Activated gamma-delta T cell treated with Interleukin-2 at 50 U/mL for 16 hours (primary cell): ENCODE measurements around the gene TGFBR2.
A peak's percentile ranks its signal among the peaks of the same experiment; 100 is the strongest.

Experiments used
- DNase-seq: peaks from one replicate; pipeline ENCODE4 v3.0.0-alpha.2; 2020

TGFBR2 gene

DNA sequence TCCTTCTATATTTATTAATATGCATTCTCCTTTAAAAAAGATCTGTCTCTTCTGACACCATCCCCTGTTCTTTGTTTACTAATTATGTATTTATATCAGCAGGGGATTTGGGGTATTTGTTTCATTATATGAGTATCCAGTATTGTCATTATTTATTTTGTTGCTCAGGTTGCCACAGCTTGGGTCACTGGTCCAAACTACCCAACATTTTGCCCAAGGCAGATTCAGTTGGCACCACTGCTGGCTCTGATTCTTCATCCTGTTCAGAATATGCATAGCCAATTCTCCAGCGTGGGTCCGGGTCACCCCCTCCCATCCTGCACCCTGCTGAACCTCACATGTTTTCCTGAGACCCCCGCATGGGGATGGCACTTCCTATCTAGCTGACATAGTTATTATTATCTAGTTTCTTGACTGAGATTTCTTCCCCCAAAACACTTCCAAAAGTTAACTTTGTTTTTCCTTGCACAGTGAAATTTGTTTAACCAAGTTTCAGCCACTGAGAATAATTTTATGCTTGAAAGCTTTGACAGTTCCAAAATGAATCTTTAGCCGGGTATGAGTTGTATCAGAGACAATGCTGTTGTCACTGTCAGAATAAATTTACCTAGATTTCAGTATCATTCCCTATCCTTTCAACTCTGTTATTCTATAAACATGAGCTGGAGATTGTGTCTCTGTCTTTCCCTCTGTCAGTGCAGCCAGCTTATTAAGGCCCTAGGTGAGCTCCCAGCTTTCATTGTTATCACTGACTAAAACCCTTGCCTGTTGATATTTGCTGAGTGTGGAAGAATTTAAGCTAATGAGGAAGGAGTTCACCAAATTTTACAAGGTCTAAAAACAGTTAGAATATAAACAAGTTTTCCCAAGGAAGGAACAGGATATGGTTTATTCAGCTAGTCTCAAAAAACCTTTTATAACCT is 70.3 kb downstream of the TGFBR2 start:
- DNase-seq: no peak

DNA sequence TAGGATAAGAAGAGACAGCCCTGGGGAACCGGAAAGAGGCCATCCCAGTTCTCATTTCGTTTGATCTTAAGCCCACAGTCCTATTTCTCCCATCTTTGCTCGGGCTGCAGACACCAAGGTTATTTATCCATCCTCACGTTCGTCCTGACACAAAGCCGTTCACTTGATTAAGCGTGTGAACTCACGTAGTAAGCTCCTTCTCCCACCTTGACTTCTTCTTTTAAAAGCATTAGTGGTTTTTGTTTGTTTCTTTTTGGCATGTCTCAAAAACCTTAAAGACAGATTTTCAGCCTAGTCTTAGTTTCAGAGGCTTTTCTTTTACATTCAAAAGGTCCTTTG is 70.9 kb downstream of the TGFBR2 start:
- no peak for DNase-seq

DNA sequence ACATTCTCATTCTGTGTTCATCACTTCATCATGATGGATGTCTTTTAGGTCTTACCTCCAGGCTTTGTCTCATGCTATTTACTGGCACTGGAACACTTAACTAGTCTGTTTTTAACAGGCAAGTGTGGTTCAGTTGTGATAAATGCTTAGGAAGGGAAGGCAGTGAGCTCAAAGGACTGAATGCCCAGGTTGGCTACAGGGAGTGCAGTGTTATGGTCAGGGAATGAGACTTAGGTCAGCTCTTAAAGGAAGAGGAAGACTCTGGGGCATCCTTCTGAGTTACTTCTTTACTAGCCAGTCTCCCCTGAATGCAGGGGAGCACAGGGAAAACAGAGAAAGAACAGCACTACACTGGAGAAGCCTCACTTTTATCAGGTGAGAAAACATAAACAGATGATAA is 72.6 kb downstream of the TGFBR2 start:
- DNase-seq: no peak

DNA sequence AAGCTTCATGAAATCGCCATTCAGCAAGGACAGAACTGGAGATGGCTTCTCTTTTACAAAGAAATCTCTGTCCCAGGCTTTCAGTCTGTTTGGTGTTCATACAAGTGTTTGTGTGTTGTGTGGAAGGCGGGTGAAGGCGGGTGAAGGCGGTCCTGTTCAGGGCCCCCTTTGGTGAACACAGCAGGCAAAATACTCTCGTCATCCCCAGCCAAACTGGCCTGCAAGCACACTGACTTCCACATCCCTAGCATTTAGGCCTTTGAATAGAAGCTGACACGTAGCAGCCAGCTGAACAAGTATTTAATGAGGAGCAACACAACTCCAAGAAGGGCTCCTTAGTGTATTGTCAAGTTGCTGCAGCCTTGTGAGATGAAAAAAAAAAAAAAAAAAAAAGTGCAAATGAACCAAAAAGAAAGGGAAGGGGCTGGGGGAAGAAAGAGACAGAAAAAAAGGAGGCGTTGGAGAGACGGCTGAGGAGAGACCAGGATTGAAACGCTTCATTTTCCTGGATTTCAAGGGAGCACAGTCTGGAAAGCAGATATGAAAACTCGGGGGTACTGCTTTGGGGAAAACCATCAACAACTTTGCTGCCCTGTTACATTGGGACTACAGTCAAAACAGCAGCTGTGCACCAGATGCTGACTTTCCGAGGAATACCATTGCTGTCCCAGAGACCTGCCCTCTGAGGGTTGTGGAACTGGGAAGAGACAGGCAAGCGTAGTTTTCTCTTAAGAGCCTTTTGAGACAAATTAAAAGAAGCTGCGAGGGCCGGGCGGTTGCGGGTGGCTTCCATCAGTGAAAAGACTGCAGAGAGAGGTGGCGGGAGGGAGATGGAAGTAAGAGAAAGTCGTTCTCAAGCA is 74.6 kb downstream of the TGFBR2 start:
- DNase-seq: no peak

DNA sequence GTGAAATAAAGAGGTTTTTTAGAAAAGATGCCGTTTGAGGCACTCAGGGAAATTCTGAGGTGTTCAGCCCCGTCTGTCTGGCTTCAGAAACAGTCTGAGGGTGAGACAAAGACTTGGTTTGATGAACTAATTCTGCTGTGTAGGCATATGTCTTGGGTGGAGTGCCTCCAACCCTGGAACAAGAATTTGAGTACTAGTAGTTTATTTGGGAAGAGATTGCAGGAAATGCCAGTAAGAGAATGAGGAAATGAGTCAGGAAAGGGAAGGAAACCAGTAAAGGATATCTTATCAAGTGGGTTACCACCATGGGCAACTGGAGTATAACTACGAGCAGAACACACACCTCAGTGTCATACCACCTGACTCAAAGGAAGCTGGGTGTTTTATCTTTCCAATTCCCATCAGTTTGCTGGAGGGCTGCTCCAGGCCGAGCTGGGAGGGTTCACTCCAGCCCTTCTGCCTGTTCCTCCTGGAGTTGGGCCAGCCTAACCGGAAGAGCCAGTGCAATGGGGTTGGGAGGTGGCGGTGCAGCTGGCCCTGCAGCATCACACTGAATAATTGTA is 75.3 kb downstream of the TGFBR2 start:
- DNase-seq: no peak

DNA sequence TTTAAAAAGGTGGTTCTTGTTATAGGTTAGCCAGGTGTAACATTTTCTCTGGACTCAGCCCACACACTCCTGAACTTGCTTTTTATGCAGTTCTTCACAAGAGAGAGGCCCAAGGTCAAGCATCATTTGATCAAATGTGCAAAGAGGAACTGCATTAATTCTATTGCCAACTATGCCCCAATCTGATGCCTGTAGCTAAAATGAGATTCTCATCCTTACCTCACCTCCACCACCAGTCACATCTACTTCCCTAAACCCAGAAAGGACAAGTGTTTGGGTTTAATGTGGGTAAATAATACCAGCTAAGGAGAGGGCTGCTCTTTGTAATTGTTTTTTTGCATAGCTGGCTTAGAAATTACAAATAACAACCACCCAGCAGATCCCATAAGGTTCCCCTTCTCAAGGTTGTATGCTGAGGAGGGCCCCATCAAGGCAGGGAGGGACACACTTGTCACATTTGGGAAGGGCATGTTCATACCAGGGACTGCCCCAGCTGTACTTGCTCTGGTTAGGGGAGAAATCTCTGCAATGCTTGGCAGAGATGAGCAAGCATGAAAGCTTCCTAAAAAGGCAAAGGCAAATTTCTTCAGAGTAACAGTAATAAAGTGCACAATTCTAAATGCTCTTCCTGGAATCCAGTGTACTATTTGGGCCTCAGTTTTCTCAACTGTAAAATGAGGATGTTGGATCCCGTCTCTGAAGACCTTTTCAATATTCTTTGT is 76.2 kb downstream of the TGFBR2 start:
- no peak for DNase-seq

DNA sequence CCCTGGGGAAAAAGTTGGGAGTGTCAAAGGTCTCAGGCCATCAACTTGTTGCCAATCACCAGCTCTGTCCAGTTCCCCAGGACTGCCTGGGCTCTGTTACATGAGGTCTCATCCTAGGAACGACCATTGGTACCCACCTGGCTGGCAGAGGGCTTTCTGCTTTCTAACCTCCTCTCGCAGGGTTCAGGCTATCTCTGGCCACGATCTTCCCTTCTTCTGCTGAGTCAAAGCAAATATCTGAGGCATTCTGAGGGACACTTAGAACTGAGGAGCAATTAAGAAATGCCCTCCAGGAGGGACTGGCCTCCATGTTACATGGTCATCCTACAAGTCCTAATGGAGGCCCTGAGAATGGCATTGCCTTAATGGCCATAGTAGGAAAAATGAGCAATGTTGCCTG is 77.4 kb downstream of the TGFBR2 start:
- no peak for DNase-seq

DNA sequence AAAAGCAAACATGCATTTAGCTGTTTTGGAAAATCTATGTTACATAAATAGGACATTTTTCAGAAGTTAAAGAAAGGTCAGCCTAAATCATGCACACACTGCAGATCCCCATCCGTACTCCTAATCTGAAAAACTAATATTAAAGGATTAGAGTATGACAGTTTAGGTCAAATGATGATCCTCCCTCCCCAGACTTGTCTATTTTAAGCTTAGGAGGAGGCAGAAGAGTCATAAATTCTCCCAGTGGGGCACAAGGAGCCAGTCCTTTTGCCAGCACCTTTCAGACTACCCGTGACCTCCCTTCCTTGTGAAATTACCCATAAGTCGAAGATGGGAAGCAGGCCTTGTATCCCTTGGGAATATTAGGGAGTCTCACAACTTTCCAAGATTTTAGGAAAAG is 78.0 kb downstream of the TGFBR2 start:
- no peak for DNase-seq

DNA sequence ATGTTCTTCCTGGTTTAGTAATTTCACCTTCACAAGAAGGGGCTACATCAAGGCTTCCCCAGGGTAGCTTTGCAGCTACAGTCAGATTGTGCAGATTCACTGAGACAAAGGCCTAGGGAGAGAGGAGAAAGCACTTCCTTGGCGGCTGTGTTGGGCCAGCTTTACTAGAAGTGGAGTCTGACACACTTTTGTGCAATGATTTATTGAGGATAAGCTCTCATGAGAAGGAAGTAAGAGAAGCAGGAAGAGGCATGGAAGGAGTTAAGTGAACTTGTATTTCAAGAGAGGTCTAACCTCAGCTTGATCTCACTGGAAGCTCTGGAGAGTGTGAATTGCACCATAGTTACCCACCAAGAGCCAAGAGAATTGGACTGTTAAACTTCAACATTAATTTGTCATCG is 78.9 kb downstream of the TGFBR2 start:
- DNase-seq: no peak

DNA sequence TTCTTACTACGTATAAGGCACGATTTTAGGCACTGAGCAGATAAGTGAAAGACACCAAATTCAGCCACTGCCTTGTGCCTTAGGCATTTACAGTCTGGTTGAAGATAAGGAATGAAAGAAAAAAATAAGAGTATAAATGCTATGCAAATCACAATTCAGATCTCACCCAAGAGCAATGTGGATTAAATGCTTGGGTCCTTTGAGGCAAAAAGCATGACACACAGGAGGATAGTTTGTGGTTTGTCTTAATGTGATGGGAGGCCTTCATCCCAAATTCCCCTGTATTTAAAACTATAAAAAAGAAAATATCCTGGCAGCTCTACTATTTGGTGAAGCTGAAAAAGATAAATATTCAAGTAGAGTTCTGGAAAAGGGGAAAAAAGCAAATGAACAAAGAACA is 79.8 kb downstream of the TGFBR2 start:
- DNase-seq: no peak

DNA sequence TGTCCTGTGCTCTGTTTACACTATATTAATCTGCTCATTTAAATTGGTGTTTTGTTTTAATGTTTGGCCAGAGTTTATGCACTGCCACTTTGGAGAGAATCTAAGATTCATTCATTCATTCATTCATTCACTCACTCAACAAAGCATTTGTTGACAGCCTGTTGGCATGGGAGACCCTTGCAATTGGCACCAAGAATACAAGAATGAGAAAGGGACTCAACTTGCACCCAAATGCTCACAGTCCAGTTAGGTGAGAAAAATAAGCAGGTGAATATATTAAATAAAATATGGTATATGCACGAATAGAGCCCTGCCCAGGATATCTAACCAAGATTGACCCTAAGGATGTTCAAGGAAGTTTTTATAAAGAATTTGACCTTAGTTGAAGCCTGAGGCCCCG is 80.4 kb downstream of the TGFBR2 start:
- no peak for DNase-seq

DNA sequence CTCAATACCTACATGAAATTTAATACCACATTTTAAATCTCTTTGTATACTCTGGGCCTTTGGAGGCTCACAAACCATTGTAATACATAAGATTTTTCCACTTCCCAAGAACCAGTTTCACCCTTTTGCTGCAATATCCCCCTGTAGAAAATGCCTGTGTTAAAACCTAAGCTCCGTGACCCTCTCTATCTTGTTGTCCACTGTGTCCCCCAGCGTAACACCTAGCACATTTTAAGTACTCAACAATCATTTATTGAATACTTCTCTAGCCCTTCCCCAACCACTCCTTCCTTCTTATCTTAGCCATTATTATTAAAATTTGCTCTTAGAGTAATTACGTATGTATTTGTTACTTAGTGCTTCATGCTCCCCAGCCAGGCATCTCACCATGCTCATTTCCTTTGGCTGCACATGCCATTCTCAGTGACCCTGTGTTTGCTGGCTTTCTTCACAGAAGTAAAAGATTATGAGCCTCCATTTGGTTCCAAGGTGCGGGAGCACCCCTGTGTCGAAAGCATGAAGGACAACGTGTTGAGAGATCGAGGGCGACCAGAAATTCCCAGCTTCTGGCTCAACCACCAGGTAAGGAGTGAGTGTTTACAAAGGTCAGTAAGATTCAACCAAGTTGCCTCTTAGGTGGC is 81.6 kb downstream of the TGFBR2 start:
- DNase-seq: no peak

DNA sequence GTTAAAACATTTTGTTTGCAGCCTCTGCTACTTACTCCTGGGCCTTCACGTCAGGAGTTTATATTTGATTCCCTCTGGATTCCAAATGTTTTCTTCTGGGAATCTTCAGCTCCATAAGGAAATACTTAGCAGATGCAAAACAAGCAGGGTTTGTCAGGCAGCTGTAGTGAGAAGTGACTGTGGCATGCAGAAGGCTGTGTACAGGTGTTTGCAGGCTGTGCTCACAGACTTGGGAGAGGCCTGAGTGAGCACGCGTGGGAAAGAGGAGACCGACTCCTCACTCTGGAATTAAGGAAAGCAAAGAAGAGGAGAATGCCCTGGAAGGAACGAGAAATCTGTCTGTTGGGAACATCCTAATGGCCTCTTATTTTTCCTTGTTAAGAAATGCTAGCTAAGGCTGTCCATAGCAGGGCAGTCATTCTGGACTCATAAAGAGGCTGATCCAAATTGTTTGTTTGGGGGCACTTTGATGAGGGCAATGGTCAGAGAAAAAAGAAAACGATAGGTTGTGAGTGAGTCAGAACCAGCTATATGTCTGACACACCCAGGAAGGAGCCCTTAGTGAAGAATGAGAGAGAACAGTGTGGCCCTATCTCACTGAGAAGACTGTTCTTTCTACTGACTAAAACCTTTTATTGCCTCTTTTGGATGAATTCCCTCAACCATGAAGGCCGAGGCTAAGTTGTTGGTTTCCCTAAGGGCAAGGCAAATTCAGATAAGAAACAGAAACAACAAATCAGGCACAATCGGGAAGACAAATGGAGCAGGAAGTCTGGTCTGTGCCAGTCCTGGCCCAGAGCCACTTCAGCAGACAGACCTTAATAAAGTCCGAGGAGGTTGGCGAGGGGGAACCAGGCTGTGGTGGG is 82.6 kb downstream of the TGFBR2 start:
- no peak for DNase-seq

DNA sequence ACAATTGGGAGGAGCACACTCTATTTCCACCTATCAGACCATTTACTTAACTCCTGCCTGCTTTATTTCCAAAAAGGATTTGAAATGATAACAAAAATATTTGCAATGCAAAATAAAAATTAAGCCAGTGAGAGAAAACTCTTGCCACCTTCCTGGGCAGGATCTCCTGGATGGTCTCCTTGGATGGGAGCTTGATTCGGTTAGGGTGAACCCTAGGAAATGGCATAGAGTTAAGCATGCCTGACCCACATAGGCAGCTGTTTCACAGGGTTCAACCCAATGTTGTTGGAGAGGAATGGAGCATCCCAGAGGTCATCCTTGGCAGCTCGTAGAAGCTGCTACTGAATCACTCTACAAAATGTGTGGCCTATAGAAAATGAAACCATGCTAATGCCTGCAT is 83.8 kb downstream of the TGFBR2 start:
- no peak for DNase-seq

DNA sequence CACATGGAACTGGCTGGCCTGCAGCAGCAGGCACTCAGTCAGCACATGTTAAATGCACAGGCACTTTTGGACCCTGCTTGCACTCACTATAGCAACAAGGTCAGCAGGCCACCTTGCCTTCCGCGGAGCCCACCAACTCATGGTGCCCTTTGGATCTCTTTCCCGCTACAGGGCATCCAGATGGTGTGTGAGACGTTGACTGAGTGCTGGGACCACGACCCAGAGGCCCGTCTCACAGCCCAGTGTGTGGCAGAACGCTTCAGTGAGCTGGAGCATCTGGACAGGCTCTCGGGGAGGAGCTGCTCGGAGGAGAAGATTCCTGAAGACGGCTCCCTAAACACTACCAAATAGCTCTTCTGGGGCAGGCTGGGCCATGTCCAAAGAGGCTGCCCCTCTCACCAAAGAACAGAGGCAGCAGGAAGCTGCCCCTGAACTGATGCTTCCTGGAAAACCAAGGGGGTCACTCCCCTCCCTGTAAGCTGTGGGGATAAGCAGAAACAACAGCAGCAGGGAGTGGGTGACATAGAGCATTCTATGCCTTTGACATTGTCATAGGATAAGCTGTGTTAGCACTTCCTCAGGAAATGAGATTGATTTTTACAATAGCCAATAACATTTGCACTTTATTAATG is 85.0 kb downstream of the TGFBR2 start:
- no peak for DNase-seq

DNA sequence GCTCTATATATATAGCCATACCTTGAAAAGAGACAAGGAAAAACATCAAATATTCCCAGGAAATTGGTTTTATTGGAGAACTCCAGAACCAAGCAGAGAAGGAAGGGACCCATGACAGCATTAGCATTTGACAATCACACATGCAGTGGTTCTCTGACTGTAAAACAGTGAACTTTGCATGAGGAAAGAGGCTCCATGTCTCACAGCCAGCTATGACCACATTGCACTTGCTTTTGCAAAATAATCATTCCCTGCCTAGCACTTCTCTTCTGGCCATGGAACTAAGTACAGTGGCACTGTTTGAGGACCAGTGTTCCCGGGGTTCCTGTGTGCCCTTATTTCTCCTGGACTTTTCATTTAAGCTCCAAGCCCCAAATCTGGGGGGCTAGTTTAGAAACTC is 85.5 kb downstream of the TGFBR2 start:
- no peak for DNase-seq

DNA sequence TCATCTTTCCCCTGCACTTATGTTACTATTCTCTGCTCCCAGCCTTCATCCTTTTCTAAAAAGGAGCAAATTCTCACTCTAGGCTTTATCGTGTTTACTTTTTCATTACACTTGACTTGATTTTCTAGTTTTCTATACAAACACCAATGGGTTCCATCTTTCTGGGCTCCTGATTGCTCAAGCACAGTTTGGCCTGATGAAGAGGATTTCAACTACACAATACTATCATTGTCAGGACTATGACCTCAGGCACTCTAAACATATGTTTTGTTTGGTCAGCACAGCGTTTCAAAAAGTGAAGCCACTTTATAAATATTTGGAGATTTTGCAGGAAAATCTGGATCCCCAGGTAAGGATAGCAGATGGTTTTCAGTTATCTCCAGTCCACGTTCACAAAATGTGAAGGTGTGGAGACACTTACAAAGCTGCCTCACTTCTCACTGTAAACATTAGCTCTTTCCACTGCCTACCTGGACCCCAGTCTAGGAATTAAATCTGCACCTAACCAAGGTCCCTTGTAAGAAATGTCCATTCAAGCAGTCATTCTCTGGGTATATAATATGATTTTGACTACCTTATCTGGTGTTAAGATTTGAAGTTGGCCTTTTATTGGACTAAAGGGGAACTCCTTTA is 86.2 kb downstream of the TGFBR2 start:
- no peak for DNase-seq

DNA sequence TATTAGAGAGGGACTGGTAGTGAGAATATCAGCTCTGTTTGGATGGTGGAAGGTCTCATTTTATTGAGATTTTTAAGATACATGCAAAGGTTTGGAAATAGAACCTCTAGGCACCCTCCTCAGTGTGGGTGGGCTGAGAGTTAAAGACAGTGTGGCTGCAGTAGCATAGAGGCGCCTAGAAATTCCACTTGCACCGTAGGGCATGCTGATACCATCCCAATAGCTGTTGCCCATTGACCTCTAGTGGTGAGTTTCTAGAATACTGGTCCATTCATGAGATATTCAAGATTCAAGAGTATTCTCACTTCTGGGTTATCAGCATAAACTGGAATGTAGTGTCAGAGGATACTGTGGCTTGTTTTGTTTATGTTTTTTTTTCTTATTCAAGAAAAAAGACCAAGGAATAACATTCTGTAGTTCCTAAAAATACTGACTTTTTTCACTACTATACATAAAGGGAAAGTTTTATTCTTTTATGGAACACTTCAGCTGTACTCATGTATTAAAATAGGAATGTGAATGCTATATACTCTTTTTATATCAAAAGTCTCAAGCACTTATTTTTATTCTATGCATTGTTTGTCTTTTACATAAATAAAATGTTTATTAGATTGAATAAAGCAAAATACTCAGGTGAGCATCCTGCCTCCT is 87.2 kb downstream of the TGFBR2 start:
- DNase-seq: peak; percentile 37

DNA sequence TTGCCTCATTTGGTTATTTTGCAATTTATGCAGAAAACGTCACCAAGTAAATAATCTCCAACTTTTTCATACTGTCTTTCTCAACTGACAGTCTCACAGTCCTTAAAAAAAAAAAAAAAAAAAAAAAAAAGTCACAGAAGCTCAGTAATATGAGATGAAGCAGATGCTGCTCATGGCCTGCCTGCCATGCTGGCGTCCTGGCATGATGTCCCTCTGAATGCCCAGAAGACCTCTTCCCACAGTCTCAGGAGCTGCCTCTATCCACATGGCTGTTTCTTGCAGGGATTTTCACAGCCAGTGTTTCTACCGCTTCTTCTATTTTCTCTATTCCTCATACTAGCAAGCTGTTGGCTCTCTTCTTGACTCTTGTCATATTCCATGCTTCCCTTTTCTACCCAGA is 87.7 kb downstream of the TGFBR2 start:
- DNase-seq: no peak

DNA sequence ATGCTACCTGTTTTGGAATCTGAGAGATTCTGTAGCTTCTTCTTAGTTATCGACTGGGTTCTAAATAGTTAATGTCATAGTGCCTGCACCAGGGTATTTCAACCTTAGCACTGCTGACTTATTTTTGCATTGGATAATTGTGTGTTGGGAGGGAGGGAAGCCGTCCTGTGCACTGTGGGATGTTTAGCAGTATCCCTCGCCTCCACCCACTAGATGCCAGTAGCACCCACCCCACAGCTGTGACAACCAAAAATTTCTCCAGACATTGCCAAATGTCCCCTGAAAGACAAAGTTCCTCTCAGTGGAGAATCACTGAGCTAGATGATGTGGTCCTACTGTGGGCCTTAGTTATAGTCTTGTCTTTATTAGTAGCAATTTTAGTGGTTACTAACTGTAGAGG is 88.3 kb downstream of the TGFBR2 start:
- no peak for DNase-seq
